Stimulated activated naive CD8-positive, alpha-beta T cell treated with anti-CD3 and anti-CD28 coated beads, Interleukin-15, Interleukin-2, amounts not matched to agents 100 U/mL and 50 U/mL, for 24 hours (primary cell): ENCODE data around the gene LMAN2.

Experiments
- ATAC-seq: fragments of 150-1000 bp; cut with Tn5 transposase; one replicate; pipeline ENCODE4 v1.10.0; 2021
- DNase-seq: peaks from one replicate; pipeline ENCODE4 v3.0.0; 2021

Gene LMAN2

GRCh38 chr5:177327539-177328522 lies 23.6 kb downstream of the LMAN2 start:
- no peak for DNase-seq
- ATAC-seq, result peak; percentile 77

DNA sequence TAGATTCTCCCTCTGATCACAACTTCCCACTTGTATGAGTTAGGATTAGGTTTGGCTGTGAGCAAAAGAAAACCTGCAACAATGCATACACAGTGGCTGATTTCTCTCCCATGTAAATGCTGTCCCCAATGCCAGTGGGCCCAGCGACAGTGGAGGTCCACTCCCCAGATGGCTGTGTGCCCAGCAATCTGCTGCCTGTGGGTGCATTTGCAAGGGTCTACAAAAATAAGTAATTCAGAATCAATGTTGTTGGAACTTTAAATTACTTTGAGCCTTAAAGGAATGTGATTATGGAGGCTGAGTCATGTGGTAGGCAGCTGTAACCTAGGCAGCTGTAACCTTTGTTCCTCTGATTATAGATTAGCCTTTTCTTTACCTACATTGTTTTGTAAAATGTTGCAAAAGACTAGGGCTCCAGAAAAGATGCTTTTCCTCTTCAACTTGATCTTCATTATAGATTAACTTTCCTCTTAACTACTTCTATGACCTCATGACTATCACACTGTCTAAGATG lies 25.5 kb downstream of the LMAN2 start:
- DNase-seq (no peak), ATAC-seq (no peak)

- ATAC-seq (no peak), DNase-seq (no peak)
Observed at GRCh38 chr5:177320879-177321278, 30.6 kb downstream of the LMAN2 start.

GRCh38 chr5:177319913-177320588 lies 31.4 kb downstream of the LMAN2 start:
- DNase-seq (peak; percentile 38), ATAC-seq (peak; percentile 80)

DNA sequence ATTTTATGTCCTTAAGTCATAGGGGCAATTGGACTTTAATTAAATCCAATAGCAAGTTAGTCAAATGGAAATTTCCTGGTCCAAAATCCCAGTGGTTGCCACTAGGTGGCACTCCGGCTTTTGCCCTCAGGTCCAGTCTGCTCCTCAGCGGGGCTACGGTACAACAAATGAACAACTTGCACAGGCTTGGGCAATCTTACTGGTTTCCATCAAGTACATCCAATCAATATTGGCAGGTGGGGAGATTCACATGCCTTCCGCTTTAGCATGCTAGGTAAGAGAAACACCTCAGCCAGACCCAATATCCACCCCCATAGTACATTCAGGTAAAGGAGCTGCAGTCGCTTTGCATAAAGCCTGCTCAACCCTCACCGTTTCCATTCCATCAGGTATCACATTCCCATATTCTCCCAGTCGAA lies 33.5 kb downstream of the LMAN2 start:
- peak; percentile 47 for ATAC-seq
- DNase-seq, result peak; percentile 80

DNA sequence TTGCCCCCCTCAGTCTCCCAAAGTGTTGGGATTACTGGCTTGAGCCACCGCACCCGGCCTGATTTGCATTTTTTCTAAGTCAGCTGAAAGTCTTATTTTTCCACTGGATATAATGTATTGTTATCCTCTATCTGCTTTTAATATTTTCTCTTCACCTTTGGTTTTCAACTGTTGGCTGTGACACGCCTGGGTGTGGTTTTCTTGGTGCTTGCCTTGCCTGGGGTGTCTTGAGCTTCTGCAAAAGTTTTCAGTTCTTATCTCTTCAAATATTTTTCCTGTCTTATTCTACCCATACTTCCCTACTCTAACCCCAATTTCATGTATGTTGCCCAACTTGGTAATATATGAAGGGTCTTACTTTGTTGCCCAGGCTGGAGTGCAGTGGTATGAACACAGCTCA lies 35.5 kb downstream of the LMAN2 start:
- ATAC-seq, result no peak
- no peak for DNase-seq

GRCh38 chr5:177315411-177315810 lies 36.1 kb downstream of the LMAN2 start:
- ATAC-seq (no peak), DNase-seq (no peak)

DNA sequence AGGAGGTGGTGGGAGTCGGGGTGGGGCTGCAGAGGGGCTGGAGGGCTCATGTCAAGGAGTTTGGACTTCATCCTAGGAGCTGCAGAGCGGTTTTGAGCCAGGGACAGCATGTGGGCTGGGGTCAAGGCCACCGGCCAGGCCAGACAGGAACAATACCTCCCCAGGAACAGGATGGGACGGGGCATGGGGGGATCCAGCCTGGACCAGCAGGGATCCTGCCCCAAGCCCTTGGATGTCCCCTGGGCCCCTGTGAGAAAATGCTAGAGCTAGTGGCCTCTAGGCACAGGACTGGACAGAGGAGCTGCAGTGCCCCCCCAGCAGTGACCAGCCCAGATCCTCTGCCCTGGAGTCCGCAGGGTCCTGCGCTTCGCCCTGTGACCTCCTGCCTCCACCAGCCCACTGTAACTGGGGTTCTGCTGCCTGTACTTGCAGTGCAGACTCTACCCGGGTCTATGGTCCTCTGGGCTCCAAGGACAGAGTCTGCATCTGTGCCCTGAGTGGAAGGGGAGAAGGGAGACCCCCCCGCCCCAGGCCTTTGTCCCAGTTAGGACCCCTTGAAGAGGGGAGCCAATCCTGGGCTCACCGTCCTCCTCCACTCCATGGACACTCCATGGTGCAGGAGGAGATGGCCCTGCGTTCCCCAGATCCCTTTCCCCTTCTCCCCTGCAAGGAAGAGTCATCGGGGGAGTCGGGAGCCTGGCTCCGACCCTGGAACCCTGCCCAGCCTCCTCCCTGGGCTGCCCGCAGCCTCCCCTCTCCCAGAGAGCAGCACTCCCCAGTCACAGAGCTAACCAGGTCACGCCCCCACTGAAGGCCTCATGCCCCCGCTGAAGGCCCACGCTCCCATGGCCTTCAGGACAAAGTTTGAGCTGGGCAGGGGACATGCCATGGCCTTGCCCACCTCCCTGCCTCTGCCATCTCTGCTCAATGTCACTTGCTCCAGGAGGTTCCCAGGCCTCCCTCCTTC lies 36.8 kb downstream of the LMAN2 start:
- no peak for DNase-seq
- no peak for ATAC-seq

DNA sequence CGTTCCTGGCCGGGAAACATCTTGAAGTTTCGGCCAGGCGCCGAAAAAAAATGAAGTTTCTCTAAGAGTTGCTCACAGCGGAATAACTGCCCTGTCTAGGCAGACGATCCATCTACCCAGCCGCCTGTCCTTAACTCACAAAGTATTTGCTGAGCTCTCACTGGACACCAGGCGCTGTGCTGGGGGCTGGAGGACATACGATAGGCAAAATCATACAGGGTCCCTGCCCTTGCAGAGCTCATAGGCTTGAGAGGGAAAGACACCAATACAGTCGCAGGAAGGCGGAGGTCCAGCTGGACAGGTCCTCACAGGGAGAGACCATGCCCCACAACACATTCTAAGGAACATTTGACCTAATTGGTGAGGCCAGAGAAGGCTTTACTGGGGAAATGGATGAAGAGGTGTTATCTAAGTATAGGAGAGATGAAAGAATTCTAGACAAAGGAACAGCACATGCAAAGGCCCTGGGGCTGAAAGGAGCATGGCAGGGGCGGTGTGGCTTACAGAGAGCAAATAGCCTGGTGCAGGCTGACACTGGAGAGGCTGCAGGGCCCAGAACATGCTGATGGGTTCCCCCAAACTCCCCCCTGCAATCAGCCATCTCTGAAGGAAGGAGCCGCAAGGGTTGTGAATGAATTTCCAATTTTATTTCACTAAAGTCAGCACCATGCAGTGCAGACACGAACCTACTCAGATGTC lies 37.8 kb downstream of the LMAN2 start:
- ATAC-seq, result no peak

DNA sequence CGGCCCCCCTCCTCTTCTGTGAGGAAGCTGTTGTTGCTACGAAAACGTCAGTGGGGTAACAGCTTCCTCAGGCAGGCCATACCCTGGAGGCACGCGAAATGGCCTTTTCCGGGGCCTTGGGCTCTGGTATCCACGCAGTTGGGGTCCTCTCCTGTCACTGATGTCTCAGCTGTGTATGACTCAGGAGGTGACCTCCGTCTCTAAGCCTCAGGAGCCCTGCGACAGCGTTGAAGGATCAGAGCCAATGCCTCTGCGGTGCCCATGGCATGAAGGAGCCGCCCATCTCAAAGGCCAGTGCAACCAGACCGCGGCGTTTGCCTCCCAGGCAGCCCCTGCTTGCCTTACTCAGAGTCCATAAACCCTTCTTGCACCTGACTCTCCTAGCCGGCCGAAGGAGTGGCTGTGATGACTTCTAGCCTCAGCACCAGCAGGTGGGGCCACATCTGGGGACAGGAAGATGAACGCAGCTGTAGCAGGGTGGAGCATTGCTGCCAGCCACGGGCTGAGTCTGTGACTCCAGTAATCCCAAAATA lies 38.8 kb downstream of the LMAN2 start:
- peak; percentile 58 for DNase-seq
- ATAC-seq, result peak; percentile 21

More for the DNA sequence above, 37.8 kb downstream of the LMAN2 start:
- no peak for DNase-seq

GRCh38 chr5:177311723-177312648 lies 39.5 kb downstream of the LMAN2 start, which contains the start of gene MXD3:
MXD3 (minus strand) TSS chr5:177311898; CDS start chr5:177311830, 68 bp downstream.
- peak; percentile 98 for DNase-seq
- ATAC-seq, result peak; percentile 86

- DNase-seq (no peak), ATAC-seq (no peak)
Observed at GRCh38 chr5:177311392-177311722, 40.1 kb downstream of the LMAN2 start.

- DNase-seq (no peak), ATAC-seq (no peak)
Observed at GRCh38 chr5:177310757-177311391, 40.6 kb downstream of the LMAN2 start.

- ATAC-seq (no peak), DNase-seq (no peak)
Observed at GRCh38 chr5:177310332-177310731, 41.1 kb downstream of the LMAN2 start.

DNA sequence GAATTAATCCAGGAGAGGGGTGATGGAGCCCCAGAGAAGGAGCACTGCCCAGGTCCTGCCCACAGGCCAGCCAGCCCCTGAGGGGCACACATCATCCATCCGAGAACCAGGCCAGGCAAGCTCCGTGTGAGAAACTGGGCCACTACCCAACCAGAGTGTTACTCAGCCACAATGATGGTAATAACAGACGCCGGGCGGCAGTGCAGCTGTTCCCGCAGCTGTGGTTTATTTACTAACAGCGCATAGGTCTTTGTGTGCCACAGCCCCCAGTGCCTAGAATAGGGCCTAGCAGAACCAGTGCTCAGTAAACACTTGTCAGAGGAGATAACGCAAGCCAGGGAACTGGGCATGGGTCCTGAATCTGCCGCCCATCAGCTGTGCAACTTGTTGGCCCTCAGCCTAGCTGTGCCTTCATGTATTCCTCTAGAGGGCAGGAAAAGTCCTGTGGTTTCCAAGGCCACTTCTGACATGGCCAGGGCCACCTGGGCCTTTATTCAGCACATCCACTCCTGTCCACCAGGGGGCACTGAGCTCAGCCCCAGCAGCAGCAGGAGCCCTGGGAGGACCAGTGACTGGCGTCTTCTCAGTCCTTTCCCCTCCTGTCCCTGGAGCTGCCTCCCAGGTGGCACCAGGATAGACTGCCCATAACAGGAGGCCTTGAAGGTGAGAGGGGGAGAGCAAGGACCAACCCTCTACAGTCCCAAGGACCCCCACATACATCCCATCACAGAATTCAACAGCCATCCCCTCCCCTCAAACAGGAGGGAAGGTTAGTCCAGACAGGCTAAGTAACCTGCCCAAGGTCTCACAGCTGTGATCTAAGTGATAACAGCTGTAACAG lies 41.9 kb downstream of the LMAN2 start:
- ATAC-seq (no peak), DNase-seq (peak; percentile 80)

DNA sequence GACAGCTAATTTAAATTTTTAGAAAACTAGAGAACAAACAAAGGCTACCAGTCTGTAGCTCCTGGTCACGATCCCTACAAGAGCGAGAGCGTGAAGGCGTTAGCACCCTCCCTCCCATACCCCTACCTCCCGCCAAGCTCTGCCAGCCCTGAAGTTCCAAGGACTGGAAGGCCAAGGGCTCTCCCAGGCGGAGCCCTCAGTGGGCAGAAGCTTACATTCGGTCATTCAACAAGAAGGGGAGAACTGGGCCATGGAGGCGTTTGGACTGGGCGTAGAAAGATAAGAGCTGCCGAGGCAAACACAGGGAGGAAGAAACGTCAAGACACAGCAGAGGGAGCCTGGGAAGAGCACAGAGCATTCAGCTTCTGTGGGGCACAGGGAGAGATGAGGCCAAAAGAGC lies 42.7 kb downstream of the LMAN2 start:
- DNase-seq (no peak), ATAC-seq (no peak)

DNA sequence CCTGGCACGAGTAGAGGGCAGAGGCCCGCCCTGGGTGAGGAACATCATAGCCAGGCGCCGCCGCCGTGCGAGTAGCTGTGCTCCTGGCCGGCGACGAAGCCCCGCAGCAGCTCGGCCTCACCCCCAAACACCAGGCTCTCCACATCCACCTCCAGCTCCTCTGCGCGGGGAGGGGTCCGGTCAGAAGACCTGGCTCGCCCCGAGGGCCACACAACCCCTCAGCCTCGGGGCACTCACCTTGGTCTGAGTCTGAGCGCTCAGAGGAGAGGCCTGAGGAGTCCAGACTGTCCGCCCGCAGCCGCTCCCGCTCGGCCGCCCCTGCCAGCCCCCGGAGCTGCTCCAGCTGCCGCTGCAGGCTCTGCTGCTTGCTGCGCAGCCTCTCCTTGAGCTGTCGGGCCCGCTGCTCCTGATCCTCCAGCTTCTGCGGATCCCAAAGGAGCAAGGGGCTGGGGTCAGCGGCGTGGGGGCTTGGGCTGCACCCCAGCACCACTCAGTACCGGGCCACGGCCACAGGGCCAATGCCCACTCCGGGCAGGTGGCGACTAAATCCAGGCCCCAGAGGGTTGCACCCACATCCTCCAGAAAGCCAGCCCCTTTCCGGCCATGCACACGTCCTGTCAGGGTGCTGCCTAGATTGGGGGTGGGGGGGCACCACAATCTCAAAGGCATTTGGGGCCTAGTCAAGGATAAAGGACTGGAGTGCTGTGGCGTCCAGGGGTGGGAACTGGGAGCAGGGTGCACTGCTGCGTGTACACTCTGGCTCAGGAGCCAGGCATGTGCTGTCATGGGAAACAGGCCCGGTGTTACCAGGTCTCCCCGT lies 43.7 kb downstream of the LMAN2 start:
- ATAC-seq, result no peak
- DNase-seq, result no peak
